IPS DF 4.7 (cell line): Measurements from ENCODE around the gene EIF4ENIF1.
A peak's percentile ranks its signal among the peaks of the same experiment; 100 is the strongest.
"Not testable (repeated sequence)": the region's sequence is repeated elsewhere in the genome, so short reads cannot be mapped to it uniquely, and the experiment has no call there.

Experiments
- DNase-seq: peaks from one replicate; pipeline ENCODE4 v3.0.0-alpha.2; 2013; ENCODE audit warnings: low spot score; ENCODE audit errors: extremely low read depth

EIF4ENIF1 gene, protein sequence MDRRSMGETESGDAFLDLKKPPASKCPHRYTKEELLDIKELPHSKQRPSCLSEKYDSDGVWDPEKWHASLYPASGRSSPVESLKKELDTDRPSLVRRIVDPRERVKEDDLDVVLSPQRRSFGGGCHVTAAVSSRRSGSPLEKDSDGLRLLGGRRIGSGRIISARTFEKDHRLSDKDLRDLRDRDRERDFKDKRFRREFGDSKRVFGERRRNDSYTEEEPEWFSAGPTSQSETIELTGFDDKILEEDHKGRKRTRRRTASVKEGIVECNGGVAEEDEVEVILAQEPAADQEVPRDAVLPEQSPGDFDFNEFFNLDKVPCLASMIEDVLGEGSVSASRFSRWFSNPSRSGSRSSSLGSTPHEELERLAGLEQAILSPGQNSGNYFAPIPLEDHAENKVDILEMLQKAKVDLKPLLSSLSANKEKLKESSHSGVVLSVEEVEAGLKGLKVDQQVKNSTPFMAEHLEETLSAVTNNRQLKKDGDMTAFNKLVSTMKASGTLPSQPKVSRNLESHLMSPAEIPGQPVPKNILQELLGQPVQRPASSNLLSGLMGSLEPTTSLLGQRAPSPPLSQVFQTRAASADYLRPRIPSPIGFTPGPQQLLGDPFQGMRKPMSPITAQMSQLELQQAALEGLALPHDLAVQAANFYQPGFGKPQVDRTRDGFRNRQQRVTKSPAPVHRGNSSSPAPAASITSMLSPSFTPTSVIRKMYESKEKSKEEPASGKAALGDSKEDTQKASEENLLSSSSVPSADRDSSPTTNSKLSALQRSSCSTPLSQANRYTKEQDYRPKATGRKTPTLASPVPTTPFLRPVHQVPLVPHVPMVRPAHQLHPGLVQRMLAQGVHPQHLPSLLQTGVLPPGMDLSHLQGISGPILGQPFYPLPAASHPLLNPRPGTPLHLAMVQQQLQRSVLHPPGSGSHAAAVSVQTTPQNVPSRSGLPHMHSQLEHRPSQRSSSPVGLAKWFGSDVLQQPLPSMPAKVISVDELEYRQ

DNA sequence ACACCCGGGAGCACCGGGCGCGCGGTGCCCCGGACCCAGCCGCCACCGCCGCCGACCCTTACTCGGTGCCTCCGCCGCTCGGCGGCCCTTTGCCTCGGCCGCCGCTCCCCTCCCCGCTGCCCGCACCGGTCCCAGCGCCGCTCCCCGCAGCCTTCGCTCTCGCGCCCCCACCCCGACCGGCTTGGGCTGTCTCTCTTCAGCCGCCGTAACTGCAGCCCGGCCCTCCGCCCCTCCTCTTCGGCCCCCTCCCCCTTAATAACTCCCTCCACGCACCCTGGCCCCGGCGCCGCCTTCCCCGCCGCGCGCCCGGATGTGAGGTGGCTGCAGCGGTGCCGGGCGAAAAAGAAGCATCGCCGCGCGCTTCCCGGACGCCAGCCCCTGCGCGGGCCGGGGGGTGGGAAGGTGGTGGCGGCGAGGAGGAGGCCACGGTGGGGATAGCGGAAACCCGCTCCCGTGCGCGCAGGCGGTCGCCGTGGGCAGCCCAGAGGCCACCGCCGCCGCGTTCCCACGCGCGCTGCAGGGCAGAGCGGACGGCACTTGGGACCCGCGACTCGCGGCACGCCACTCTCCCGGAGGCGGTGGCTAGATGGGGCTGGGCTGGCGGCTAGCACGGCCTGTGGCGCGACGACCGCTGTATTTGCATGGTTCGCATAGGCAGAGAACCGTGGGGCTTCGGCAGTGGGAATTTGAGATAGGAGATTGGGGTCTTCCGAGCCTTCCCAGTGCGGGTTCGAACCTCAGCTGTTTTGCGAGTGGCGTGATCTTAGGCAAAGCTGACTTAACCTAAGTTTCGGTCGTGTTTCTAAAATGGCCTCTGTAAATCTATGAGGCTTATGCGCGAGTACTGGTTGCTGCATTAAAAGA lies at the start of gene EIF4ENIF1:
Gene EIF4ENIF1, minus strand, starts transcription at position 211 of the 864 bp plus-strand sequence. CDS start 1,124 bp downstream, outside the sequence.
- no peak for DNase-seq

DNA sequence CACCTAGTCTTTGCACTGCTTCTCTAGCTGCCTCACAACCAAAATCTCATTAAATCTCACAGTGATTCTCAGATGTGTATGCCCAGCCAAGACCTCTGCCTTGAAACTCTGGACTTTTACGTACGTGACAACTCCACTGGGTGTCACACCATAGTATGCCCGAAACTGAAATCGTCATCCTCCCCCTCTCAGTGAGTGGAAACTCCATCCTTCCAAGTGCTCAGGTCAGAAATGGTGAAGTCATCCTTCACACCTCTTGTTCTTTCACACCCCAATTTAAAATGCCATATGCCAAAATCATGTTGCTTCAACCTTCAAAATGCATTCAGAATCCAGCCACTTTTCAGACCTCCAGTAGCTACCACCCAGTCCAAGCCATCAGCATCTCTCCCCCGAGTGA lies 49.2 kb upstream of the EIF4ENIF1 start:
- no peak for DNase-seq

DNA sequence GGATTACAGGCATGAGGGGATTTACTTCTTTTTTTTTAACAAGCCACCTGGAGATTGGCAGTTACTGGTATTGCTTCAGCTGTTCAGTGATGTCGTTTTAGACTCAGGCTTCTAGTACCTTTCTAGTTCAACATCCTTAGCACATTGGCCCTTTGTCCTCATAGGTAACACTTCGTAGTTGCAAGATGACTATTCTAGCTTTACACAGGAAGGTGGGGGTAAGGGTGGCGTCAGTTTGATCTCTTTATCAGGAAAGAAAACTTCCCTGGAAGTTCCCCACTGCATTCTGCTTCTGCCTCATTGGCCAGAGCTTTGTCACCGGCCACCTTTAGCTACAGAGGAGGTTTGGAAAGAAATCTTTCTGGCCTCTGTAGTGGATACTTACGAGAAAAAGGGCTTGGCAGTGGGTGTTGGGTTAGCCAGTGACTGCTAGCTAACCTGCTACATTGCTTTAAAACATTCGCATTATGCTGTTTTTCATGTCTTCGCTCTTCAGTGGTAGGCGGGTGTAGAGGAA lies 47.4 kb upstream of the EIF4ENIF1 start:
- no peak for DNase-seq

DNA sequence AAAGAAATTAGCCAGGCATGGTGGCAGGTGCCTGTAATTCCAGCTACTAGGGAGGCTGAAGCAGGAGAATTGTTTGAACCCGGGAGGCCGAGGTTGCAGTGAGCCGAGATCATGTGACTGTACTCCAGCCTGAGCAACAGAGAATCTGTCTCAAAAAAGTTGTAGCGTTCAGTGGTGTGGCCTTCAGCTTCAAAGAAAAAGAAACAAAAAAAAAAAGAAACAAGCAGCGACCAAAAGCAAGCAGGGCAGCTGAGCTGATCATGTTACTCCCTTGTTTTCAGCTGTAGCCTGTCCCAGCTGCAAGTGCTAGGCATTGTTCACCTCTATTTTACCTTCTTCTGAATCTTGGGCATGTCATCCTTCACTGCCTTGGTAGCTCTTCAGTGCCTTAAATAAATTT lies 43.7 kb upstream of the EIF4ENIF1 start:
- DNase-seq = no peak

DNA sequence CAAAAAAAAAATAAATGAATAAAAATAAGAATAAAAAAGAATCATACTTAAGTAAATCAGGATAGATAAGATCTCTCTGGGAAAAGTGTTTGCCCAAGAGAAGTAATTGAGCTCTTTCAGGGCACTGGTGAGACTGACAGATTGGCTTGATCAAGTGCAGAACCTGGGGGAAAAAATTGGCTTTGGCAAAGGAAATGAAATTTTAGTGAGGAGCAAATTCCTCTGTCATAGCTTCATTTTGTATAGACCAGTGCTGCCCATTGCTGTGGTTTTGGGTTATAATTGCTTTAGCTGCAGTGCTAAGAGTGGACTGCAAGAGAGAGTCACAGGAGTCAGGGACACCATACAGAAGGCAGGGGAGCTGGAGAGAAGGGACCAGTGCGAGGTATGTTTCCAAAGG lies 42.4 kb upstream of the EIF4ENIF1 start:
- DNase-seq = no peak

DNA sequence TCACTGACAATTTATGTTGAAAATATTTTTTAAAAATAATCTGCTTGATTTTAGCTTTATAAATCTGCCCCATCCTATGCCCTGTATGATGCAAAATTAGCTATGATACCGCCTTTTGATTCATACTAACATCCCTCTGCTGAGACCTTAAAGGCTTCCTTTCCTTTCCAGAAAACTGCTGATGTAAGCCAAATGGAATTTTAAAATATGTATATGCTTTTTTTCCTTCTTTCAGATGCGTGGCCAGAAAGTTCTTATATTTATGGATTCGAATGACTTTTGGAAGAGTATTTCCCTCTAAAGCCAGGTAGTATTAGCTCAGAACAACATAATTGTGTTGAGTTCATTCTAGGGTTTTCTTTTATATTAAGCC lies 41.2 kb upstream of the EIF4ENIF1 start:
- DNase-seq = no peak

DNA sequence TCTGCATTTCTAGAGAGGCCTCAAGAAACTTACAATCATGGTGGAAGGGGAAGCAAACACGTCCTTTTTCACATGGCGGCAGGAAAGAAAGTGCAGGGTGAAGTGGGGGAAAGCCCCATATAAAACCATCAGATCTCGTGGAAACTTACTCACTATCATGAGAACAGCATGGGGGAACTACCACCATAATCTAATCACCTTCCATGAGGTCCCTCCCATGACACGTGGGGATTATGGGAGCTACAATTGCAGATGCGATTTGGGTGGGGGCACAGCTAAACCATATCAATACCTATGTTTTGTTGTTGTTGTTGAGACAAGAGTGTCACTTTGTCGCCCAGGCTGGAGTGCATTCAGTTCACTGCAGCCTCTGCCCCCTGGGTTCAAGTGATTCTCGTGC lies 36.6 kb upstream of the EIF4ENIF1 start:
- no peak for DNase-seq

DNA sequence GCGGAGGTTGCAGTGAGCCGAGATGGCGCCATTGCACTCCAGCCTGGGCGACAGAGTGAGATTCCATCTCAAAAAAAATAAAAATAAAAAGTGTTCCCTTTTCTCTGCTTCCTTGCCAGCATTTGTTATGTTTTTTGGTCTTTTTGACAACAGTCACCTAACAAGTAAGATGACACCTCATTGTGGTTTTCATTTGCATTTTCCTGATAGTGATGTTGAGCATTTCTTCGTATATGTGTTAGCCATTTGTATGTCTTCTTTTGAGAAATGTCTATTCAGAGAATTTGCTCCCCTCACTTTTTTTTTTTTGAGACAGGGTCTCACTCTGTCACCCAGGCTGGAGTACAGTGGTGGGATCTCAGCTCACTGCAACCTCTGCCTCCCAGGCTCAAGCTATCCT lies 34.5 kb upstream of the EIF4ENIF1 start:
- DNase-seq = not testable (repeated sequence)

DNA sequence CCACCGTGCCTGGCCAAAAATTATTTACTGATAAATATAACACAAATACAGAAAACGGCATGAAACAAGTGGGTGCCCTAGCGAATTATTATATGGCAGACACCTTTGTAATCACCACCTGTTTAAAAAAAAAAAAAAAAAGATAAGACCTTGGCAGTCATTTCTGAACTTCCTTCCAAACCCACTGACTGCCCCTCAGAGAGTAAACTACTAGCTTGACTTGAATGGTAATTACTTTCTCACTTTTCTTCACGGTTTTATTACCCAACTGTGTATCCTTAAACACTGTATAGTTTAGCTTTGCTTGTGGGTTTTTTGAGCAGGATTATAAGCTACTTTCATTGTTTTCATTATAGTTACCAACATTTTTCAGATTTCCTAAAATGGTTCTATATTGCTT lies 30.4 kb upstream of the EIF4ENIF1 start:
- no peak for DNase-seq

DNA sequence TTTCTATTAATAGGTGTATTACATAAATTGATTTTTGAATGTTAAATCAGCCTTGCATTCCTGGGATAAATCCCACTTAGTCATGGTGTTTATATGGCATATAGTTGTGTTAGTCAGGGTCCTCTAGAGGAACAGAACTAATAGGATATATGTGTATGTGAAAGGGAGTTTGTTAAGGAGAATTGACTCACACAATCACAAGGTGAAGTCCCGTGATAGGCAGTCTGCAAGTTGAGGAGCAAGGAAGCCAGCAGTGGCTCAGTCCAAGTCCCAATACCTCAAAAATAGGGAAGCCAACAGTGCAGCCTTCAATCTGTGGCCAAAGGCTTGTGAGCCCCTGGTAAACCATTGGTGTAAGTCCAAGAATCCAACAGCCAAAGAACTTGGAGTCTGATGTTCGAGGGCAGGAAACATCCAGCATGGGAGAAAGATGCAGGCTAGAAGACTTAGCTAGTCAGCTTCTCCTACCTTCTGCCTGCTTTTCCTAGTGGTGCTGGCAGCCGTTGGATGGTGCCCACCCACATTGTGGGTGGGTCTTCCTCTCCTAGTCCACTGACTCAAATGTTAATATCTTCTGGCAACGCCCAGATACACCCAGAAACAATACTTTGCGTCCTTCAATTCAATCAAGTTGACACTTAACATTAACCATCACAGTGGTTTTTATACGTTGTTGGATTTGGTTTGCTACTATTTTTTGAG lies 19.6 kb upstream of the EIF4ENIF1 start:
- no peak for DNase-seq

DNA sequence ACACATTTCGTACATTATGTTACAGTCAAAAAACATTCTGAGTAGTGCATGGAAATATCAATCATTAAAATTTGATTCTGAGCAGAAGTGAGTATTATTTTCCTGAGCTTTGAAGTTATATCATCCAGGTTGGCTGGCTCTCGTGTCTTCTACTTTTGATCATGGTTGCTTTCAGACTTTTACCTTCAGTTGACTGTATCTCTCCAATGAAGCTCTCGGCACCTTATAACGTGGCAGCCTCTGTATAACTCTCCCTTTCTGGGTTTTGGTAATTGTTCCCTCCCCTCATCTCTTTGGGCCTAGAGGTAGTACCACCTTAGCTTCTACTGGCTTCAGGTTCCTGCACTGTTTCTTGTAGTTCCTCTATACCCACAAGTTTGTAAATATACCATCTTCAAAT lies 18.9 kb upstream of the EIF4ENIF1 start:
- no peak for DNase-seq

DNA sequence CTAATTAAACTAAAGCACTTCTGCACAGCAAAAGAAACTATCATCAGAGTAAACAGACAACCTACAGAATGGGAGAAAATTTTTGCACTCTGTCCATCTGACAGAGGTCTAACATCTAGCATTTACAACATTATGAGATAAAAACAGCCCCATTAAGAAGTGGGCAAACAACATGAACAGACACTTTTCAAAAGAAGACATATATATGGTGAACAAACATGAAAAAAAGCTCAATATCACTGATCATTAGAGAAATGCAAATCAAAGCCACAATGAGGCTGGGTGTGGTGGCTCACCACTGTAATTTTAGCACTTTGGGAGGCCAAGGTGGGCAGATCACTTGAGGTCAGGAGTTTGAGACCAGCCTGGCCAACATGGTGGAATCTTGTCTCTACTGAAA lies 17.9 kb upstream of the EIF4ENIF1 start:
- DNase-seq = not testable (repeated sequence)

DNA sequence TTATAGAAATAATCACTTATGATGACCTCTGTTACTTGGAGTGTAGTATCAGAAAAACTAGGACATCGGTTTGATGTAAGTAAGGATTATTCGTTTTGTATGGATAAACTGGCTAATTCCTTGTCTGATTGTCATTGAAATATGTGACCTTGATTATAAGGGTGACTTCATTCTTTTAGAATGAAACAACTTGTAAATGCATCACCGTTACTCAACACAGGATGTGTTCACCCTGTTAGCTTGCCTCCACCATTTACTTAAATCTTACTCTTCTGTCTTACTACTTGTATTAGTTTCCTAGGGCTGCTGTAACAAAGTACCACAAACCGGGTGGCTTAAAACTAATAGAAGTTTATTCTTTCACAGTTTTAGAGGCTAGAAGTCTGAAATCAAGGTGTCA lies 14.6 kb upstream of the EIF4ENIF1 start:
- DNase-seq = no peak

DNA sequence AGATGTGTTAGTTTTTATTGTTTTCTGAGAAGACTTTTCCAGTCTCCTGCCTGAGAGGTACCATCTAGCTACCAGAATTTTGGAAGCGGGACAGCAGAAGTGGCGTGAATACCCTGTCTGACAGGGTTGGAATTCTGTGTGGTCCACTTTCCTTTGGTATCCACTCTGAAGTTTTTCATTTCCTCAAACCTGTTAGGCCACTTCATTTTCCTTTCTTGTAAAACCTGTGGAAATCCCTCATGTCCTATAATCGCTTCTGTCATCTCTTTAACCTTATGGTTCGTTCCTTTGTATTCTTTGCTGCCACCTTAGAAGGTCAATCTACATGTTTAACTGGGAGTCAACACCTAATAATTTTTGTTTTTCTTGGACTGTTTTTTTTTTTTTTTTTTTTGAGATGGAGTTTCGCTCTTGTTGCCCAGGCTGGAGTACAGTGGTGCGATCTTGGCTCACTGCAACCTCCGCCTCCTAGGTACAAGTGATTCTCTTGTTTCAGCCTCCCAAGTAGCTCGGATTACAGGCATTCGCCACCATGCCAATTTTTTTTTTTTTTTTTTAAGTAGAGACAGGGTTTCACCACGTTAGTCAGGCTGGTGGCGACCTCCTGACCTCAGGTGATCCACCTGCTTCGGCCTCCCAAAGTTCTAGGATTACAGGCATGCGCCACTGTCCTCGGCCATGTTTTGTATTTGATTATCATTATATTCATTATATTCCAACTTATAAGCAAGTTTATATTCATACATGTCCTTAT lies 13.7 kb upstream of the EIF4ENIF1 start:
- DNase-seq = no peak

DNA sequence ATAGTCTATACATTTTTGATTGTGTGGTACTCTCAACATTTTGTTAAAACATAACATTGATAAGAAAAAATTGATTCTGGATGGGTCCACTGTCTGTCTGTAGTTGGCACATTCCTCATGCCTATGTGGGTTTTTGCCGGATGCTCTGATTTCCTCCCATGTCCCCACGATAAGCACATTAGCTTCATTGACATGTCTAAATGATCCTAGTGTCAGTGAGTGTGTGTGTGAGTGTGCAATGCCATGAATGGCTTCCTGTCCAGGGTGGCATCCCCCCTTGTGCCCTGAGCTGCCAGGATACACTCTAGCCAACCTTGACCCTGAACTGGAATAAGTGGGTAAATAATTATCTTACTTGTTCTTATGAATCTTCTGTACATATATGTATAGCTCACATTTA lies 12.1 kb upstream of the EIF4ENIF1 start:
- DNase-seq = no peak

DNA sequence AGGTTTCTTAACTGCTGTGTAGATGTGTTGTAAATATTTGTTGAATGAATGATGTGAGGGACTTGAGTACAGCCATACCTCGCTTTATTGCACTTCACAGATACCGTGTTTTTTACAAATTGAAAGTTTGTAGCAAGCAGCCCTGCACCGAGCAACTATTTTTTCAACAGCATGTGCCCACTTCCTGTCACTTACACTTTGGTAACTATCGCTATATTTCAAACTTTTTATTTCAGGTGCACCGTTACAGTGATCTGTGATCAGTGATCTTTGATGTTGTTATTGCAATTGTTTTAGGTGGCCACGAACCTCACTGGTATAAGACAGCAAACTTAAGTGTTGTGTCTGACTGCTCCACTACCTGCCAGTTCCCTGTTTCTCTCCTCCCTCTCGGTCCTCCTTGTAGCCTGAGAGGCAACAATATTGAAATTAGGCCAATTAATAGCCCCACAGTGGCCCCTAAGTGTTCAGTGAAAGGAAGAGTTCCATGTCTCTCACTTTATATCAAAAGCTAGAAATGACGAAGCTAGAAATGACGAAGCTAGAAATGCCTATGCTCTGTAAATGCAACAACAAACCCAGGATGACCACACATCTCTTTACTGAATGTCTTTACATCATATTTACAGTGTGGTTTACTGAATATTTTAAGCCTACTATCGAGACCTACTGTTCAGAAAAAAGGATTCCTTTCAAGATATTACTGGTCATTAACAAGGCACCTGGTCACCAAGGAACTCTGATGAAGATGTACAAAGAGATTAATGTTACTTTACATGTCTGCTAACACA lies 7.7 kb upstream of the EIF4ENIF1 start:
- DNase-seq = no peak

DNA sequence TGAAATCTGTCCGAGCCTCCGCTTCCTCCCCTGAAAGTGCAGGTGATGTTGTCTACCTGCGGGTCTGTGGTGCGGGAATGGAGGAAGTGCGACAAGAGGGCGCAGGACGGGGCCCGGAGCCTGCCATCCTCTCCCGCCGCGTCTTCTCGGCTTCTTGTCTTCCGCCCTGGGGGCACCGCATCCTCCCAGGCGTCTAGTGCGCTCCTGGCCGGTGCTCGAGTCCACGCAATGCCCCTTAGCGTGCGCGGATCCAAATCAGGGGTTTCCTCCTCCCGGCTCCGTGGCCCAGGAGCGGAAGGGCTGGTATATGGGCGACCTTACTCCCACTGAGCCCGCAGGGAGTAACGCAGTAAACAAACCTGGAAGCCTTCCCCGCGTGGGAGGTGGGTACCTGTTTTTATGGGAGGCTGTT lies 7.1 kb upstream of the EIF4ENIF1 start:
- no peak for DNase-seq

DNA sequence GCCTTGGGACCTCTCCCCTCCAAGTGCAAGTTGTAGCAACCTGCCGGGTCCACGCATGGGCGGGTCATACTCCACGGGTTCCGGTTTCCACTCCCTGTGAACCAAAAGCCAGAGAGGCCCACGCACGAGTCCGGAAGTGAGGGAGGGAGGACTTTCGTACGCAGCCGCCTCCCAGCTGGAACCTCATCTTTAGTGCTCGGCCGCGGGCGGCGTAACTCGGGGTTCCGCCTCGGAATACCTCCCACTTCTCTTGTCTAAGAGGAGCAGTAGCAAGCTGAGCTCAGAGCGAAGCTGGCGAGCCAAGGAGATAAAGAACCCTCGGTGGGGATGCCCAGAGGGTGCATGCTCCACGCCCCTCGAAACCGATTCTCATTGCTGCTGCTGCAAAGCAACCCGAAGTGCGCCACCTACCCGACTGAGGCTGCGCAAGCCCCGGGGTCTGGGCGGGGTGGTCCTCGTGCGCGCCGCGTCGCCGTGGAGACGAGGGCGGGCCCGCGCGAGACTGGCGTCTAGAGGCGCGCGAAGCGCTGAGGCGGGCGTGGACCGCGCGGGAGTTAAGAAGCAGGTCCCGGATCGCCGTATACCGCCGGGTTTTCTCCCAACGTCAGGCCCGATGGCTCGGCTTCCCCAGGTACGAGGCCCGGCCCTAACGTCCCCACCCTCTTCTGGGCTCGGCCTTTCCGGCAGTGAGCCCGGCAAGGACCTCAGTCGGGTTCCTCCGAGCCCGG lies 6.5 kb upstream of the EIF4ENIF1 start, which contains the start of gene SFI1:
Gene SFI1, plus strand, starts transcription at position 530 of the 728 bp plus-strand sequence. CDS start 11,749 bp downstream, outside the sequence.
- DNase-seq = peak; percentile 56
